Tibial nerve (tissue), 3 donors: ENCODE measurements around the gene ILDR2.

Experiments used
- CTCF ChIP-seq, 5 experiments: fragments of 200-600 bp in 3 of 5; fragments of 450-650 bp in 2 of 5; sonication (generic) in 3 of 5; IDR thresholded peaks; one replicate each; pipeline ENCODE4 v1.5.1; 2016 to 2019; ENCODE audit warnings: antibody characterized with exemption in 5 of 5, mild to moderate bottlenecking in 3 of 5, moderate library complexity in 2 of 5
- POLR2A ChIP-seq, 2 donors: fragments of 450-650 bp; IDR thresholded peaks; one replicate each; pipeline ENCODE4 v1.6.1; 2017; ENCODE audit warnings: antibody characterized with exemption in 2 of 2, mild to moderate bottlenecking in 2 of 2, moderate library complexity in 2 of 2

GRCh38 chr1:167002354-167002753 is 27.0 kb upstream of the ILDR2 start:
- no peak for TF ChIP-seq CTCF (IDR thresholded peaks at IDR 0.05)
- TF ChIP-seq POLR2A (IDR thresholded peaks at IDR 0.05): no peak
